HEK293 (cell line): ENCODE measurements around the gene BNIPL.

Source experiments
- CTCF ChIP-seq: fragments of 450-650 bp; formaldehyde crosslinking; IDR thresholded peaks from 2 replicates; pipeline ENCODE4 v1.5.1; 2016; ENCODE audit warnings: missing biosample characterization, missing genetic modification characterization
- HIC1 ChIP-seq: fragments of 450-650 bp; formaldehyde crosslinking; IDR thresholded peaks from 2 replicates; pipeline ENCODE4 v1.5.1; 2016; ENCODE audit warnings: missing biosample characterization, missing genetic modification characterization
- IKZF3 ChIP-seq: fragments of 450-650 bp; IDR thresholded peaks from 2 replicates; pipeline ENCODE4 v1.5.0; 2018; ENCODE audit warnings: missing biosample characterization, mild to moderate bottlenecking, missing genetic modification characterization, moderate library complexity
- KLF7 ChIP-seq: fragments of 450-650 bp; formaldehyde crosslinking; IDR thresholded peaks from 2 replicates; pipeline ENCODE4 v1.5.1; 2016; ENCODE audit warnings: missing biosample characterization, missing genetic modification characterization, borderline replicate concordance
- MEIS1 ChIP-seq: sonication (generic); formaldehyde crosslinking; IDR thresholded peaks from 2 replicates; pipeline ENCODE4 v1.8.1; 2022; ENCODE audit warnings: missing genetic modification reagents, mild to moderate bottlenecking, borderline replicate concordance
- OVOL3 ChIP-seq: fragments of 450-650 bp; formaldehyde crosslinking; IDR thresholded peaks from 2 replicates; pipeline ENCODE4 v1.5.1; 2016; ENCODE audit warnings: missing biosample characterization, missing genetic modification characterization
- REST ChIP-seq: fragments of 450-650 bp; formaldehyde crosslinking; IDR thresholded peaks from 2 replicates; pipeline ENCODE4 v1.5.1; 2016; ENCODE audit warnings: missing biosample characterization, missing genetic modification characterization
- SP2 ChIP-seq: fragments of 450-650 bp; formaldehyde crosslinking; IDR thresholded peaks from 2 replicates; pipeline ENCODE4 v1.5.1; 2016; ENCODE audit warnings: missing biosample characterization, missing genetic modification characterization
- SP7 ChIP-seq: fragments of 450-650 bp; formaldehyde crosslinking; IDR thresholded peaks from 2 replicates; pipeline ENCODE4 v1.5.1; 2016; ENCODE audit warnings: missing biosample characterization, missing genetic modification characterization
- ZBTB1 ChIP-seq: fragments of 450-650 bp; formaldehyde crosslinking; IDR thresholded peaks from 2 replicates; pipeline ENCODE4 v1.5.1; 2016; ENCODE audit warnings: missing biosample characterization, missing genetic modification characterization
- ZBTB20 ChIP-seq: fragments of 450-650 bp; formaldehyde crosslinking; IDR thresholded peaks from 2 replicates; pipeline ENCODE4 v1.5.1; 2016; ENCODE audit warnings: missing biosample characterization, missing genetic modification characterization
- ZBTB21 ChIP-seq: fragments of 450-650 bp; formaldehyde crosslinking; IDR thresholded peaks from 2 replicates; pipeline ENCODE4 v1.5.1; 2017; ENCODE audit warnings: missing biosample characterization, missing genetic modification characterization
- ZBTB44 ChIP-seq: fragments of 450-650 bp; IDR thresholded peaks from 2 replicates; pipeline ENCODE4 v1.5.1; 2018; ENCODE audit warnings: missing biosample characterization, mild to moderate bottlenecking, missing genetic modification characterization
- ZBTB48 ChIP-seq: fragments of 450-650 bp; formaldehyde crosslinking; IDR thresholded peaks from 2 replicates; pipeline ENCODE4 v1.5.1; 2016; ENCODE audit warnings: missing biosample characterization, missing genetic modification characterization
- ZNF146 ChIP-seq: fragments of 450-650 bp; formaldehyde crosslinking; IDR thresholded peaks from 2 replicates; pipeline ENCODE4 v1.5.1; 2016; ENCODE audit warnings: missing biosample characterization, missing genetic modification characterization
- ZNF175 ChIP-seq: fragments of 450-650 bp; formaldehyde crosslinking; IDR thresholded peaks from 2 replicates; pipeline ENCODE4 v1.5.1; 2016; ENCODE audit warnings: missing biosample characterization, missing genetic modification characterization
- ZNF2 ChIP-seq: fragments of 450-650 bp; formaldehyde crosslinking; IDR thresholded peaks from 2 replicates; pipeline ENCODE4 v1.5.1; 2016; ENCODE audit warnings: missing biosample characterization, missing genetic modification characterization
- ZNF248 ChIP-seq: fragments of 450-650 bp; formaldehyde crosslinking; IDR thresholded peaks from 2 replicates; pipeline ENCODE4 v1.5.1; 2017; ENCODE audit warnings: missing biosample characterization, missing genetic modification characterization
- ZNF26 ChIP-seq: fragments of 450-650 bp; formaldehyde crosslinking; IDR thresholded peaks from 2 replicates; pipeline ENCODE4 v1.5.1; 2016; ENCODE audit warnings: missing biosample characterization, missing genetic modification characterization
- ZNF391 ChIP-seq: fragments of 450-650 bp; formaldehyde crosslinking; IDR thresholded peaks from 2 replicates; pipeline ENCODE4 v1.5.1; 2016; ENCODE audit warnings: low read depth, missing biosample characterization, missing genetic modification characterization, borderline replicate concordance
- ZNF423 ChIP-seq: fragments of 450-650 bp; formaldehyde crosslinking; IDR thresholded peaks from 2 replicates; pipeline ENCODE4 v1.5.1; 2016; ENCODE audit warnings: missing biosample characterization, missing genetic modification characterization
- ZNF521 ChIP-seq: fragments of 450-650 bp; formaldehyde crosslinking; IDR thresholded peaks from 2 replicates; pipeline ENCODE4 v1.5.1; 2017; ENCODE audit warnings: missing biosample characterization, mild to moderate bottlenecking, missing genetic modification characterization
- ZNF548 ChIP-seq: fragments of 450-650 bp; formaldehyde crosslinking; IDR thresholded peaks from 2 replicates; pipeline ENCODE4 v1.5.1; 2016; ENCODE audit warnings: missing biosample characterization, missing genetic modification characterization
- ZNF621 ChIP-seq: fragments of 450-650 bp; formaldehyde crosslinking; IDR thresholded peaks from 2 replicates; pipeline ENCODE4 v1.5.1; 2017; ENCODE audit warnings: missing biosample characterization, missing genetic modification characterization
- ZNF624 ChIP-seq: fragments of 450-650 bp; formaldehyde crosslinking; IDR thresholded peaks from 2 replicates; pipeline ENCODE4 v1.5.1; 2017; ENCODE audit warnings: missing biosample characterization, missing genetic modification characterization
- ZNF837 ChIP-seq: fragments of 450-650 bp; formaldehyde crosslinking; IDR thresholded peaks from 2 replicates; pipeline ENCODE4 v1.5.1; 2016; ENCODE audit warnings: missing biosample characterization, missing genetic modification characterization
- ZSCAN5A ChIP-seq: fragments of 450-650 bp; formaldehyde crosslinking; IDR thresholded peaks from 2 replicates; pipeline ENCODE4 v1.5.1; 2016; ENCODE audit warnings: missing biosample characterization, missing genetic modification characterization

BNIPL gene

GRCh38 chr1:151059109-151060006, 23.0 kb downstream of the BNIPL start, which contains the start of gene CDC42SE1 (continued):
- peak; percentile 48; the same call in 1 of the 2 replicates for TF ChIP-seq OVOL3 (tag by site-specific recombination)
- no peak for TF ChIP-seq ZNF621 (tag by site-specific recombination)
- peak; percentile 76; the same call in 1 of the 2 replicates for TF ChIP-seq ZNF391 (tag by site-specific recombination)
- 0 out of 2 replicates have a peak, but pooled peaks have one; percentile 3 for TF ChIP-seq ZNF146 (tag by site-specific recombination)
- TF ChIP-seq ZNF175 = no peak
- TF ChIP-seq ZNF423 (tag by site-specific recombination) = peak; percentile 41
- TF ChIP-seq IKZF3 (tag by site-specific recombination) = no peak
- peak; percentile 88; the same call in 1 of the 2 replicates for TF ChIP-seq ZNF2
- TF ChIP-seq ZSCAN5A = no peak
- no peak; the same call in 1 of the 2 replicates for TF ChIP-seq ZBTB44 (tag by site-specific recombination)
- peak; percentile 76 for TF ChIP-seq SP2 (tag by site-specific recombination)
- peak; percentile 75 for TF ChIP-seq SP7 (tag by site-specific recombination)
- 0 out of 2 replicates have a peak, but pooled peaks have one; percentile 23 for TF ChIP-seq ZBTB48 (tag by site-specific recombination)
- TF ChIP-seq KLF7 (tag by site-specific recombination) = peak; percentile 42; the same call in 1 of the 2 replicates
- TF ChIP-seq ZBTB1 (tag by site-specific recombination) = no peak; the same call in 1 of the 2 replicates
- TF ChIP-seq ZNF624 (tag by site-specific recombination) = no peak
- TF ChIP-seq ZBTB21 (tag by site-specific recombination) = 0 out of 2 replicates have a peak, but pooled peaks have one; percentile 25
- TF ChIP-seq ZNF548 (tag by site-specific recombination) = no peak
- no peak; the same call in 1 of the 2 replicates for TF ChIP-seq REST (tag by site-specific recombination)
- no peak for TF ChIP-seq MEIS1 (CRISPR knock-in tag)
- no peak for TF ChIP-seq HIC1 (tag by site-specific recombination)
- peak; percentile 98 for TF ChIP-seq CTCF (tag by site-specific recombination)
- no peak for TF ChIP-seq ZNF26
- no peak for TF ChIP-seq ZNF521 (tag by site-specific recombination)
- TF ChIP-seq ZNF837 (tag by site-specific recombination) = no peak
- no peak for TF ChIP-seq ZNF248 (tag by site-specific recombination)
- peak; percentile 97 for TF ChIP-seq ZBTB20
